ENCODE results near the gene RCOR1. TPM values are rescaled to one million over a fixed set of nuclear protein-coding genes. Genes with fewer than 3 reads are reported as not detected.

Gene RCOR1
- total and polyA plus RNA-seq, 2 donors (not counting 1 experiment from before 2014, with no cell fraction given), result 8.7 to 37.1 TPM

DNA sequence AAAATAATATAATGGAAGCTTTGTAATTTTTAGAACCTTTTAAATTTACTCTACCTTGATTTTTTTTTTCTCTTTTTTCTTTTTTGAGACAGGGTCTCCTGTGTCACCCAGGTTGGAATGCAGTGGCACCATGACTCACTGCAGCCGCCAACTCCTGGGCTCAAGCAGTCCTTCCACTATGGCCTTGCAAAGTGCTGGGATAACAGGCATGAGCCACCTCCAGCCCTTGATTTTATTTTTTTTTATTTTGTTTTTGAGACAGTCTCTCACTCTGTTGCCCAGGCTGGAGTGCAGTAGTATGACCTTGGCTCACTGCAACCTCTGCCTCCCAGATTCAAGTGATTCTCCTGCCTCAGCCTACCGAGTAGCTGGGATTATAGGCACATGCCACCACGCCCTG is 119.5 kb downstream of the RCOR1 start:
- peaks cover 4% of the 10 kb centered on the region for H3K4me1 Mint-ChIP-seq
- peaks cover 12 to 31% of the 10 kb centered on the region in 2 experiments for H3K36me3 ChIP-seq (replicated peaks in 1 of 2; ENCODE audit: control extremely low read depth in 1 of 2, control insufficient read depth in 1 of 2, extremely low read depth in 1 of 2, insufficient read depth in 2 of 2, low read length in 1 of 2)
- WGBS (ENCODE audit: insufficient coverage), result 100% methylated on average over 1 of the region's 3 CpGs
- H3K9me3 Mint-ChIP-seq (ENCODE audit: insufficient read depth), result no peaks in the 10 kb centered on the region
- intact Hi-C loops (cut with micrococcal nuclease), result loop anchor here (5.0 kb wide), 2 partner anchors 55 to 205 kb away; no protein-coding TSS in a partner anchor
- H3K4me2 ChIP-seq (replicated peaks; ENCODE audit: low read depth, low read length, poor library complexity, severe bottlenecking), result no peak overlapping the region
- H3K4me1 ChIP-seq (ENCODE audit: control insufficient read depth in 2 of 2, insufficient read depth in 2 of 2, low read length in 2 of 2), result no peaks in the 10 kb centered on the region
- no peak for ATAC-seq (ENCODE audit: low read depth)
- H3K27ac ChIP-seq (ENCODE audit: low read length in 2 of 2), result no peak overlapping the region
- H3K4me3 ChIP-seq (ENCODE audit: control extremely low read depth in 1 of 5, extremely low read depth in 1 of 5, insufficient read depth in 1 of 5, low read depth in 2 of 5, low read length in 4 of 5), result no peak overlapping the region
- DNase-seq, result no peak
- H3K27me3 ChIP-seq (replicated peaks in 1 of 4; ENCODE audit: control extremely low read depth in 1 of 4, control insufficient read depth in 3 of 4, insufficient read depth in 4 of 4, low read length in 3 of 4), result no peaks in the 10 kb centered on the region
- H3K27ac Mint-ChIP-seq, result no peak overlapping the region
- H4K20me1 ChIP-seq (ENCODE audit: control insufficient read depth, insufficient read depth, low read length, poor library complexity, severe bottlenecking), result no peaks in the 10 kb centered on the region
- no peak overlapping the region for H2AFZ ChIP-seq (ENCODE audit: insufficient read depth, low read depth, low read length, poor library complexity, severe bottlenecking)
- H3K9me3 ChIP-seq (ENCODE audit: control extremely low read depth in 1 of 3, control insufficient read depth in 2 of 3, insufficient read depth in 1 of 3, low read length in 2 of 3), result no peaks in the 10 kb centered on the region
- POLR2A ChIA-PET, result interaction anchor here (0.7 kb wide), 1 partner anchor 117 kb away, joined by 4 read pairs; no protein-coding TSS in a partner anchor
- no peak overlapping the region for H3K9ac ChIP-seq (ENCODE audit: low read length)
- CTCF ChIA-PET, result interaction anchor here (0.6 to 2.9 kb wide), 10 partner anchors 17 to 862 kb away, joined by 3 to 22 read pairs (median 4); no protein-coding TSS in a partner anchor
- TF ChIP-seq EZH2 (IDR thresholded peaks at IDR 0.05; ENCODE audit: borderline replicate concordance, insufficient read depth, low read depth, low read length, poor library complexity, severe bottlenecking), result no peak
- TF ChIP-seq, protein P1, sequence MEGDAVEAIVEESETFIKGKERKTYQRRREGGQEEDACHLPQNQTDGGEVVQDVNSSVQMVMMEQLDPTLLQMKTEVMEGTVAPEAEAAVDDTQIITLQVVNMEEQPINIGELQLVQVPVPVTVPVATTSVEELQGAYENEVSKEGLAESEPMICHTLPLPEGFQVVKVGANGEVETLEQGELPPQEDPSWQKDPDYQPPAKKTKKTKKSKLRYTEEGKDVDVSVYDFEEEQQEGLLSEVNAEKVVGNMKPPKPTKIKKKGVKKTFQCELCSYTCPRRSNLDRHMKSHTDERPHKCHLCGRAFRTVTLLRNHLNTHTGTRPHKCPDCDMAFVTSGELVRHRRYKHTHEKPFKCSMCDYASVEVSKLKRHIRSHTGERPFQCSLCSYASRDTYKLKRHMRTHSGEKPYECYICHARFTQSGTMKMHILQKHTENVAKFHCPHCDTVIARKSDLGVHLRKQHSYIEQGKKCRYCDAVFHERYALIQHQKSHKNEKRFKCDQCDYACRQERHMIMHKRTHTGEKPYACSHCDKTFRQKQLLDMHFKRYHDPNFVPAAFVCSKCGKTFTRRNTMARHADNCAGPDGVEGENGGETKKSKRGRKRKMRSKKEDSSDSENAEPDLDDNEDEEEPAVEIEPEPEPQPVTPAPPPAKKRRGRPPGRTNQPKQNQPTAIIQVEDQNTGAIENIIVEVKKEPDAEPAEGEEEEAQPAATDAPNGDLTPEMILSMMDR (IDR thresholded peaks at IDR 0.05), result no peak
- no peaks in the 10 kb centered on the region for H3K27me3 Mint-ChIP-seq
- peaks cover 5% of the 10 kb centered on the region for H3K79me2 ChIP-seq (ENCODE audit: control insufficient read depth, insufficient read depth, low read length)
- no peak overlapping the region for H3K4me3 Mint-ChIP-seq

DNA sequence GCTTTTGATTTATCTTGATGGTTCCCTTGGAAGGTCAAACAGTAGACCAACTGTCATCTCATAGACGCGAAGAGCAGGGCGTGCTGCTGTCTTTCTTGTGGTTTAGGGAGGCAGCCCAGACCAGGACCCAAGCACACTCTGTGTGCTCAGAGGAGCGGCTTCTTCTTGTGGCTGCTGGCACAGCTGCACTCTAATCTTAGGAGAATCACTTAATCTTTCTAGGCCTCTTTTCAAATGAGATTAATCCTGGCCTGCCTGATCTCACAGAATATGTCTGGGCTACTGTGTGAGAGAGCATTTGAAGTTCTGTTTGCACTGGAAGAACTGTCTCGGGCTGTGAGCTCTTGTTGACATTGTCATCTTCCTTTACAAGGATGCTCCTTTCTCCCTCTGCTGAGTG is 124.8 kb downstream of the RCOR1 start:
- no peak for ATAC-seq (ENCODE audit: low read depth)
- peaks cover 3% of the 10 kb centered on the region for H4K20me1 ChIP-seq (ENCODE audit: control insufficient read depth, insufficient read depth, low read length, poor library complexity, severe bottlenecking)
- H3K9me3 Mint-ChIP-seq (ENCODE audit: insufficient read depth), result no peaks in the 10 kb centered on the region
- TF ChIP-seq, protein P1 (IDR thresholded peaks at IDR 0.05), result no peak
- no peak for TF ChIP-seq EZH2 (IDR thresholded peaks at IDR 0.05; ENCODE audit: borderline replicate concordance, insufficient read depth, low read depth, low read length, poor library complexity, severe bottlenecking)
- H3K79me2 ChIP-seq (ENCODE audit: control insufficient read depth, insufficient read depth, low read length), result peaks cover 5% of the 10 kb centered on the region
- ChIA-PET CTCF (interaction anchor here (1.5 kb wide), 1 partner anchor 23 kb away, joined by 6 read pairs; no protein-coding TSS in a partner anchor), POLR2A (no interaction called here)
- H3K4me3 Mint-ChIP-seq, result no peak overlapping the region
- peaks cover 10 to 36% of the 10 kb centered on the region in 2 experiments for H3K36me3 ChIP-seq (replicated peaks in 1 of 2; ENCODE audit: control extremely low read depth in 1 of 2, control insufficient read depth in 1 of 2, extremely low read depth in 1 of 2, insufficient read depth in 2 of 2, low read length in 1 of 2)
- H3K27ac ChIP-seq (ENCODE audit: low read length in 2 of 2), result no peak overlapping the region
- intact Hi-C loops (cut with micrococcal nuclease), result no loop called here
- H3K27ac Mint-ChIP-seq, result no peak overlapping the region
- no peak for DNase-seq
- no peak overlapping the region for H3K4me2 ChIP-seq (replicated peaks; ENCODE audit: low read depth, low read length, poor library complexity, severe bottlenecking)
- no peaks in the 10 kb centered on the region for H3K27me3 ChIP-seq (replicated peaks in 1 of 4; ENCODE audit: control extremely low read depth in 1 of 4, control insufficient read depth in 3 of 4, insufficient read depth in 4 of 4, low read length in 3 of 4)
- WGBS (ENCODE audit: insufficient coverage), result 21% methylated on average over 4 of the region's 5 CpGs
- no peaks in the 10 kb centered on the region for H3K9me3 ChIP-seq (ENCODE audit: control extremely low read depth in 1 of 3, control insufficient read depth in 2 of 3, insufficient read depth in 1 of 3, low read length in 2 of 3)
- no peak overlapping the region for H3K9ac ChIP-seq (ENCODE audit: low read length)
- H3K4me3 ChIP-seq (ENCODE audit: control extremely low read depth in 1 of 5, extremely low read depth in 1 of 5, insufficient read depth in 1 of 5, low read depth in 2 of 5, low read length in 4 of 5), result no peak overlapping the region
- H2AFZ ChIP-seq (ENCODE audit: insufficient read depth, low read depth, low read length, poor library complexity, severe bottlenecking), result no peak overlapping the region
- no peaks in the 10 kb centered on the region for H3K27me3 Mint-ChIP-seq
- no peaks in the 10 kb centered on the region for H3K4me1 ChIP-seq (ENCODE audit: control insufficient read depth in 2 of 2, insufficient read depth in 2 of 2, low read length in 2 of 2)
- no peaks in the 10 kb centered on the region for H3K4me1 Mint-ChIP-seq

Measured in B cell (primary cell).